Panc1 (cell line): ENCODE data around the gene SCUBE3. TPM values are rescaled to one million over a fixed set of nuclear protein-coding genes. Genes with fewer than 3 reads are reported as not detected.

Experiments used
- ATAC-seq: fragments of 200-7000 bp; cut with Tn5 transposase; 2 replicates; pipeline ENCODE4 v1.9.1; 2020; ENCODE audit warnings: mild to moderate bottlenecking, moderate library complexity
- BruUV-seq: library from RNA; stranded (reverse); fragments of 400-500 nt; replicated peaks from 2 replicates; lab custom pipeline; 2021; lab: Mats Ljungman, UMichigan
- CTCF ChIA-PET: fragments of 300-600 bp; sonication (Branson Sonifier 250); formaldehyde crosslinking; loops from one replicate; lab custom pipeline; 2022; ENCODE audit warnings: antibody characterized with exemption; lab: Charles Lee
- POLR2A ChIA-PET: fragments of 300-600 bp; sonication (Branson Sonifier 250); formaldehyde crosslinking; loops from one replicate; lab custom pipeline; 2022; ENCODE audit warnings: antibody characterized with exemption; lab: Charles Lee
- DNase-seq: peaks from one replicate; pipeline ENCODE4 v3.0.0-alpha.2; 2010; ENCODE audit warnings: low read depth, low spot score
- H3K27ac ChIP-seq: 2 replicates; pipeline ENCODE4 v1.5.1; 2011; ENCODE audit warnings: mild to moderate bottlenecking, low read length, inconsistent platforms
- H3K27me3 ChIP-seq: fragments of 200-500 bp; sonication (Bioruptor generic); 2 replicates; pipeline ENCODE4 v1.6.0; 2014; ENCODE audit warnings: low read length, inconsistent platforms; ENCODE audit not compliant: control insufficient read depth, insufficient read depth
- H3K36me3 ChIP-seq: fragments of 200-500 bp; sonication (Bioruptor generic); 2 replicates; pipeline ENCODE4 v1.5.1; 2014; ENCODE audit warnings: inconsistent platforms, mild to moderate bottlenecking, low read length, moderate library complexity; ENCODE audit not compliant: control insufficient read depth, insufficient read depth
- H3K4me1 ChIP-seq: 2 replicates; pipeline ENCODE4 v1.5.1; 2011; ENCODE audit warnings: inconsistent platforms, mild to moderate bottlenecking, low read length, moderate library complexity; ENCODE audit not compliant: control insufficient read depth, insufficient read depth
- H3K4me3 ChIP-seq, 2 experiments: 2 replicates each; pipeline ENCODE4 v1.5.1; 2011 to 2012; ENCODE audit warnings: low read depth in 2 of 2, low read length in 2 of 2, mild to moderate bottlenecking in 2 of 2, inconsistent platforms in 1 of 2, moderate library complexity in 1 of 2
- H3K9me3 ChIP-seq: fragments of 200-500 bp; sonication (Bioruptor generic); 2 replicates; pipeline ENCODE4 v1.5.1; 2014; ENCODE audit warnings: low read depth, mild to moderate bottlenecking, inconsistent platforms, low read length, moderate library complexity; ENCODE audit not compliant: control insufficient read depth, insufficient read depth
- CTCF ChIP-seq: fragments of 450-650 bp; IDR thresholded peaks from 2 replicates; pipeline ENCODE4 v1.5.1; 2017; ENCODE audit warnings: mild to moderate bottlenecking
- POLR2AphosphoS5 ChIP-seq: IDR thresholded peaks from 2 replicates; pipeline ENCODE4 v1.6.1; 2012; ENCODE audit warnings: mild to moderate bottlenecking, low read depth, low read length, moderate library complexity
- REST ChIP-seq, 2 experiments: IDR thresholded peaks; 2 replicates each; pipeline ENCODE4 v1.6.1; 2011 to 2012; ENCODE audit warnings: low read depth in 2 of 2, control low read depth in 1 of 2, low read length in 1 of 2, mild to moderate bottlenecking in 1 of 2, moderate library complexity in 1 of 2; ENCODE audit not compliant: insufficient read depth in 1 of 2
- SIN3A ChIP-seq: IDR thresholded peaks from 2 replicates; pipeline ENCODE4 v1.6.1; 2012; ENCODE audit warnings: low read depth, mild to moderate bottlenecking, low read length, moderate library complexity, borderline replicate concordance; ENCODE audit not compliant: insufficient read depth
- TCF7L2 ChIP-seq: IDR thresholded peaks from 2 replicates; pipeline ENCODE4 v1.6.1; 2011; ENCODE audit warnings: mild to moderate bottlenecking, low read depth, low read length, inconsistent platforms
- in situ Hi-C: cut with HindIII; loops from 2 replicates; pipeline ENCODE4 v1.10.0; 2016; ENCODE audit warnings: low sequenced_read_pairs, low pct_unique_long_range_greater_than_20kb
- intact Hi-C: fragments of 100-400 bp; cut with micrococcal nuclease; formaldehyde crosslinking; loops from one replicate; pipeline ENCODE4 v1.10.0; 2022; ENCODE audit not compliant: unreplicated experiment
- total RNA-seq: library from RNA; stranded (reverse); gene quantifications from one replicate; pipeline ENCODE4 v1.2.1, GENCODE V29; 2021; ENCODE audit not compliant: unreplicated experiment

The SCUBE3 gene
- total RNA-seq, 1 experiment from 2014 or later, result 1.6 TPM

- in situ Hi-C loops, result no loop called here
- ChIA-PET POLR2A (no interaction called here), CTCF (interaction anchor here (1.1 kb wide), 1 partner anchor 29 kb away, joined by 3 read pairs; no protein-coding TSS in a partner anchor)
- Histone ChIP-seq H3K4me3 (no peak overlapping the region), H3K27ac (no peak overlapping the region), H3K27me3 (no peaks in the 10 kb centered on the region), H3K9me3 (no peaks in the 10 kb centered on the region; the same call in 1 of the 2 replicates), H3K36me3 (no peaks in the 10 kb centered on the region), H3K4me1 (peaks cover 2% of the 10 kb centered on the region; the same call in 1 of the 2 replicates)
- BruUV-seq, result no TSS peak
- no peak for TF ChIP-seq CTCF
- no peak for TF ChIP-seq TCF7L2
- TF ChIP-seq SIN3A, result no peak
- no peak for TF ChIP-seq REST (IDR thresholded peaks at IDR 0.05; ENCODE audit: insufficient read depth in 1 of 2, low read depth in 2 of 2, low read length in 1 of 2)
- no peak for TF ChIP-seq POLR2AphosphoS5
- intact Hi-C loops, result no loop called here
- DNase-seq (no peak), ATAC-seq (no peak)
Observed at GRCh38 chr6:35234901-35235300, 21.1 kb downstream of the SCUBE3 start.

GRCh38 chr6:35236223-35236622, 22.5 kb downstream of the SCUBE3 start:
- Histone ChIP-seq H3K27me3 (no peaks in the 10 kb centered on the region), H3K4me1 (peaks cover 2% of the 10 kb centered on the region; the same call in 1 of the 2 replicates), H3K27ac (no peak overlapping the region), H3K9me3 (no peaks in the 10 kb centered on the region; the same call in 1 of the 2 replicates), H3K4me3 (no peak overlapping the region), H3K36me3 (no peaks in the 10 kb centered on the region)
- POLR2A ChIA-PET, result no interaction called here
- CTCF ChIA-PET, result no interaction called here
- ATAC-seq (no peak), DNase-seq (no peak)
- intact Hi-C loops, result no loop called here
- no TSS peak for BruUV-seq
- in situ Hi-C loops, result no loop called here
- no peak for TF ChIP-seq CTCF
- no peak for TF ChIP-seq POLR2AphosphoS5
- no peak for TF ChIP-seq REST (IDR thresholded peaks at IDR 0.05; ENCODE audit: insufficient read depth in 1 of 2, low read depth in 2 of 2, low read length in 1 of 2)
- TF ChIP-seq SIN3A, result no peak
- TF ChIP-seq TCF7L2, result no peak
